DOHH2 (cell line): ENCODE measurements around the gene GJA4.

Source experiments
- EZH2phosphoT487 ChIP-seq: fragments of 200-600 bp; sonication (generic); IDR thresholded peaks from 2 replicates; pipeline ENCODE4 v1.6.1; 2017; ENCODE audit warnings: borderline replicate concordance, mild to moderate bottlenecking, antibody characterized with exemption, low read length, moderate library complexity, mixed read lengths
- TF ChIP-seq, protein P1 (sequence below): fragments of 200-600 bp; sonication (generic); IDR thresholded peaks from one replicate; pipeline ENCODE4 v1.5.1; 2014; ENCODE audit warnings: antibody characterized with exemption, mild to moderate bottlenecking, low read depth, low read length; ENCODE audit not compliant: poor library complexity, severe bottlenecking

DNA sequence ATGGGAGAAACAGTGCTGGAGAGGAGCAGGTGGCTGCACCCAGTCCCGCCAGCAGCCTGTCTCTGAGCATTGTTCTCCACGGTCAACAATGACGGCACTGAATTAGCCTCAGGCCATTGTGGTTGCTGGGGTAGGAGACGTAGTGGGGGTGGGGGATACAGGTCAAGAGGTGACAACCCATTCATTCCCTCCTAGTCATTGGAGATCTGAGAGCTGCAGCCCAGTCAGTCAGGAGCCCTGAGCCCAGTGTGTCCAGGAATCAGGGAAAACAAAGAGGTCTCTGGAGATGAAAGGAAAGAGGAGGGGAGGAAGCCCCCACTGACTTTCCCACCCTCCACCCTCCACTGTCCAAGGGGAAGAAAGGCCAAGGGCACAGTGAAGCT, 51.4 kb downstream of the GJA4 start:
- TF ChIP-seq, protein P1, sequence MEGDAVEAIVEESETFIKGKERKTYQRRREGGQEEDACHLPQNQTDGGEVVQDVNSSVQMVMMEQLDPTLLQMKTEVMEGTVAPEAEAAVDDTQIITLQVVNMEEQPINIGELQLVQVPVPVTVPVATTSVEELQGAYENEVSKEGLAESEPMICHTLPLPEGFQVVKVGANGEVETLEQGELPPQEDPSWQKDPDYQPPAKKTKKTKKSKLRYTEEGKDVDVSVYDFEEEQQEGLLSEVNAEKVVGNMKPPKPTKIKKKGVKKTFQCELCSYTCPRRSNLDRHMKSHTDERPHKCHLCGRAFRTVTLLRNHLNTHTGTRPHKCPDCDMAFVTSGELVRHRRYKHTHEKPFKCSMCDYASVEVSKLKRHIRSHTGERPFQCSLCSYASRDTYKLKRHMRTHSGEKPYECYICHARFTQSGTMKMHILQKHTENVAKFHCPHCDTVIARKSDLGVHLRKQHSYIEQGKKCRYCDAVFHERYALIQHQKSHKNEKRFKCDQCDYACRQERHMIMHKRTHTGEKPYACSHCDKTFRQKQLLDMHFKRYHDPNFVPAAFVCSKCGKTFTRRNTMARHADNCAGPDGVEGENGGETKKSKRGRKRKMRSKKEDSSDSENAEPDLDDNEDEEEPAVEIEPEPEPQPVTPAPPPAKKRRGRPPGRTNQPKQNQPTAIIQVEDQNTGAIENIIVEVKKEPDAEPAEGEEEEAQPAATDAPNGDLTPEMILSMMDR: no peak
- no peak for TF ChIP-seq EZH2phosphoT487
